ENCODE results near the gene GDF2. TPM values are rescaled to one million over a fixed set of nuclear protein-coding genes. Genes with fewer than 3 reads are reported as not detected.

The GDF2 gene
- total RNA-seq, 1 donor from 2014 or later, result not detected

DNA sequence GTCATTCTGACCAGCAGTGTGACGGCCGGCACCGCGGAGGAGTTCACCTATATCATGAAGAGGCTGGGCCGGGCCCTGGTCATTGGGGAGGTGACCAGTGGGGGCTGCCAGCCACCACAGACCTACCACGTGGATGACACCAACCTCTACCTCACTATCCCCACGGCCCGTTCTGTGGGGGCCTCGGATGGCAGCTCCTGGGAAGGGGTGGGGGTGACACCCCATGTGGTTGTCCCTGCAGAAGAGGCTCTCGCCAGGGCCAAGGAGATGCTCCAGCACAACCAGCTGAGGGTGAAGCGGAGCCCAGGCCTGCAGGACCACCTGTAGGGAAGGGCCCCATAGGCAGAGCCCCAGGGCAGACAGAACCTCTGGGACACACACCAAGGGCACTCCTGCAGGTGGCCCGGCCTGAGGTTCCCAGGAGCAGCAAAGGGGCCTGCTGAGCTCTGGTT lies 34.9 kb downstream of the GDF2 start:
- Mint-ChIP-seq H3K4me3 (ENCODE audit: unreplicated experiment) (no peak overlapping the region), H3K9me3 (ENCODE audit: unreplicated experiment) (no peaks in the 10 kb centered on the region), H3K27me3 (ENCODE audit: unreplicated experiment) (no peaks in the 10 kb centered on the region), H3K36me3 (ENCODE audit: unreplicated experiment) (no peaks in the 10 kb centered on the region), H3K4me1 (ENCODE audit: unreplicated experiment) (no peaks in the 10 kb centered on the region), H3K27ac (ENCODE audit: unreplicated experiment) (no peak overlapping the region)
- TF ChIP-seq CTCF (IDR thresholded peaks at IDR 0.05), result no peak
- DNase-seq (ENCODE audit: extremely low spot score, unreplicated experiment), result no peak

- no peak overlapping the region for H3K27ac Mint-ChIP-seq (ENCODE audit: unreplicated experiment)
- TF ChIP-seq CTCF (IDR thresholded peaks at IDR 0.05), result no peak
- no peaks in the 10 kb centered on the region for H3K27me3 Mint-ChIP-seq (ENCODE audit: unreplicated experiment)
- no peaks in the 10 kb centered on the region for H3K9me3 Mint-ChIP-seq (ENCODE audit: unreplicated experiment)
- H3K4me1 Mint-ChIP-seq (ENCODE audit: unreplicated experiment), result no peaks in the 10 kb centered on the region
- H3K4me3 Mint-ChIP-seq (ENCODE audit: unreplicated experiment), result no peak overlapping the region
- no peak for DNase-seq (ENCODE audit: extremely low spot score, unreplicated experiment)
- no peaks in the 10 kb centered on the region for H3K36me3 Mint-ChIP-seq (ENCODE audit: unreplicated experiment)
These were observed 35.7 kb downstream of the GDF2 start for GRCh38 chr10:47357911-47358310.

DNA sequence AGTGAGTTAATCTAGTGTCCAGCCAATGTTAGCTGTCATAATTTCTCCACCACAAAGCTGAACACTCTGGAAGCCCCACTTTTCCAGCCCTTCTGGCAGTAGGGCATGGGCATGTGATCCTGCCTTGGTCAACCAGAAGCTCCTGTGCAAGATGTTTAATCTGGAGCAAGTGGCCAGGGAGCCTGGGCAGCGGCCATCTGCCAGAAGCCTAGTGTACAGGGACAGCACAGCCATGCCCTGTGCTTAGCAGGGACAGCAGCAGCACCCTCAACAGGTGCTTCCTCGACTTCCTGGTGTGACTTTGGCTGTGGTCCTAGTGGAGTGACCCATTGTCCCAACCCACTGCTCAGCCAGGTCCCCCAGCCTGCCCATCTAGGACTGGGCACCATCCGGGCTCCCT lies 36.2 kb downstream of the GDF2 start:
- TF ChIP-seq CTCF (IDR thresholded peaks at IDR 0.05), result no peak
- no peaks in the 10 kb centered on the region for H3K36me3 Mint-ChIP-seq (ENCODE audit: unreplicated experiment)

DNA sequence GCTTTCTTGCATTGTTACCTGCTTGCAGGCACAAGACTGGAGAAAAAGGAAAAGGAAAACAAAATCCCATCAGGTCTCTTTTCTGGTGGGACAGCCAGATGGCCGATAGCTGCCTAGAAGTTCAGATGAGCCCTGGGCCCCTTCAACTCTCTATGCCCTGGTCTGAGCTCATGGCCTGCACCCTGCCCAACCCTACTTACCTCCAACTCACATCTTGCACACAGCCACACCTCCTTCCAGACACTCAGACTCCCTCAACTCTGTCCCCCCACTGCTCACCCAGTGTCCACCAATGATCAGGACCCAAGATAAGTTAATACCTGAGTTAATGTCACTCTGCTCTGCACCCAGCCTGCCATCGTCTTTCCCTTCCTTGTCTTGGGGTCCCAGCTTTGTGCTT lies 36.8 kb downstream of the GDF2 start:
- Mint-ChIP-seq H3K9me3 (ENCODE audit: unreplicated experiment) (no peaks in the 10 kb centered on the region), H3K27me3 (ENCODE audit: unreplicated experiment) (no peaks in the 10 kb centered on the region), H3K4me1 (ENCODE audit: unreplicated experiment) (no peaks in the 10 kb centered on the region), H3K36me3 (ENCODE audit: unreplicated experiment) (no peaks in the 10 kb centered on the region), H3K27ac (ENCODE audit: unreplicated experiment) (no peak overlapping the region), H3K4me3 (ENCODE audit: unreplicated experiment) (no peak overlapping the region)
- no peak for DNase-seq (ENCODE audit: extremely low spot score, unreplicated experiment)
- no peak for TF ChIP-seq CTCF (IDR thresholded peaks at IDR 0.05)

More for the DNA sequence above, 36.2 kb downstream of the GDF2 start:
- Mint-ChIP-seq H3K4me3 (ENCODE audit: unreplicated experiment) (no peak overlapping the region), H3K27me3 (ENCODE audit: unreplicated experiment) (no peaks in the 10 kb centered on the region), H3K27ac (ENCODE audit: unreplicated experiment) (no peak overlapping the region), H3K4me1 (ENCODE audit: unreplicated experiment) (no peaks in the 10 kb centered on the region), H3K9me3 (ENCODE audit: unreplicated experiment) (no peaks in the 10 kb centered on the region)
- DNase-seq (ENCODE audit: extremely low spot score, unreplicated experiment), result no peak

- Mint-ChIP-seq H3K27ac (ENCODE audit: unreplicated experiment) (no peak overlapping the region), H3K9me3 (ENCODE audit: unreplicated experiment) (no peaks in the 10 kb centered on the region), H3K27me3 (ENCODE audit: unreplicated experiment) (no peaks in the 10 kb centered on the region), H3K4me3 (ENCODE audit: unreplicated experiment) (no peak overlapping the region), H3K4me1 (ENCODE audit: unreplicated experiment) (no peaks in the 10 kb centered on the region), H3K36me3 (ENCODE audit: unreplicated experiment) (no peaks in the 10 kb centered on the region)
- DNase-seq (ENCODE audit: extremely low spot score, unreplicated experiment), result no peak
- TF ChIP-seq CTCF (IDR thresholded peaks at IDR 0.05), result no peak
These were observed 37.6 kb downstream of the GDF2 start for GRCh38 chr10:47359626-47360418.
